Nephron (organoid): ENCODE data around the gene ASXL1.
A peak's percentile ranks its signal among the peaks of the same experiment; 100 is the strongest.

Experiments
- H3K27ac Mint-ChIP-seq, 3 experiments: 2 replicates each; pipeline ENCODE4 v1.8.0; 2020; ENCODE audit warnings: mixed read lengths in 3 of 3, mild to moderate bottlenecking in 2 of 3, moderate library complexity in 1 of 3
- H3K27me3 Mint-ChIP-seq: 2 replicates; pipeline ENCODE4 v1.8.0; 2021; ENCODE audit warnings: low read depth, mild to moderate bottlenecking, moderate library complexity, mixed read lengths
- H3K36me3 Mint-ChIP-seq: 2 replicates; pipeline ENCODE4 v1.8.0; 2020; ENCODE audit warnings: low read depth, mixed read lengths
- H3K4me1 Mint-ChIP-seq: 2 replicates; pipeline ENCODE4 v1.8.0; 2020; ENCODE audit warnings: mixed read lengths
- H3K4me3 Mint-ChIP-seq, 3 experiments: 2 replicates each; pipeline ENCODE4 v1.8.0; 2020; ENCODE audit warnings: mild to moderate bottlenecking in 3 of 3, mixed read lengths in 3 of 3, moderate library complexity in 2 of 3
- H3K9me3 Mint-ChIP-seq: 2 replicates; pipeline ENCODE4 v1.8.0; 2020; ENCODE audit warnings: mixed read lengths
- TF ChIP-seq, protein P1 (sequence below), 3 experiments: fragments of 200-600 bp; sonication (generic); IDR thresholded peaks; one replicate each; pipeline ENCODE4 v1.5.0; 2021; ENCODE audit warnings: antibody characterized with exemption in 3 of 3; ENCODE audit not compliant: unreplicated experiment in 3 of 3

Gene ASXL1

GRCh38 chr20:32476684-32477593 lies 118.8 kb downstream of the ASXL1 start:
- Mint-ChIP-seq H3K9me3 (no peaks in the 10 kb centered on the region), H3K36me3 (peaks cover 4% of the 10 kb centered on the region), H3K27ac (peak overlapping the region; percentile 93 to 98 (median 98)), H3K4me3 (peak overlapping the region; percentile 64 to 67 (median 66)), H3K27me3 (no peaks in the 10 kb centered on the region), H3K4me1 (peaks cover 80% of the 10 kb centered on the region)
- TF ChIP-seq, protein P1, sequence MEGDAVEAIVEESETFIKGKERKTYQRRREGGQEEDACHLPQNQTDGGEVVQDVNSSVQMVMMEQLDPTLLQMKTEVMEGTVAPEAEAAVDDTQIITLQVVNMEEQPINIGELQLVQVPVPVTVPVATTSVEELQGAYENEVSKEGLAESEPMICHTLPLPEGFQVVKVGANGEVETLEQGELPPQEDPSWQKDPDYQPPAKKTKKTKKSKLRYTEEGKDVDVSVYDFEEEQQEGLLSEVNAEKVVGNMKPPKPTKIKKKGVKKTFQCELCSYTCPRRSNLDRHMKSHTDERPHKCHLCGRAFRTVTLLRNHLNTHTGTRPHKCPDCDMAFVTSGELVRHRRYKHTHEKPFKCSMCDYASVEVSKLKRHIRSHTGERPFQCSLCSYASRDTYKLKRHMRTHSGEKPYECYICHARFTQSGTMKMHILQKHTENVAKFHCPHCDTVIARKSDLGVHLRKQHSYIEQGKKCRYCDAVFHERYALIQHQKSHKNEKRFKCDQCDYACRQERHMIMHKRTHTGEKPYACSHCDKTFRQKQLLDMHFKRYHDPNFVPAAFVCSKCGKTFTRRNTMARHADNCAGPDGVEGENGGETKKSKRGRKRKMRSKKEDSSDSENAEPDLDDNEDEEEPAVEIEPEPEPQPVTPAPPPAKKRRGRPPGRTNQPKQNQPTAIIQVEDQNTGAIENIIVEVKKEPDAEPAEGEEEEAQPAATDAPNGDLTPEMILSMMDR (IDR thresholded peaks at IDR 0.05; ENCODE audit: unreplicated experiment in 3 of 3), result no peak

DNA sequence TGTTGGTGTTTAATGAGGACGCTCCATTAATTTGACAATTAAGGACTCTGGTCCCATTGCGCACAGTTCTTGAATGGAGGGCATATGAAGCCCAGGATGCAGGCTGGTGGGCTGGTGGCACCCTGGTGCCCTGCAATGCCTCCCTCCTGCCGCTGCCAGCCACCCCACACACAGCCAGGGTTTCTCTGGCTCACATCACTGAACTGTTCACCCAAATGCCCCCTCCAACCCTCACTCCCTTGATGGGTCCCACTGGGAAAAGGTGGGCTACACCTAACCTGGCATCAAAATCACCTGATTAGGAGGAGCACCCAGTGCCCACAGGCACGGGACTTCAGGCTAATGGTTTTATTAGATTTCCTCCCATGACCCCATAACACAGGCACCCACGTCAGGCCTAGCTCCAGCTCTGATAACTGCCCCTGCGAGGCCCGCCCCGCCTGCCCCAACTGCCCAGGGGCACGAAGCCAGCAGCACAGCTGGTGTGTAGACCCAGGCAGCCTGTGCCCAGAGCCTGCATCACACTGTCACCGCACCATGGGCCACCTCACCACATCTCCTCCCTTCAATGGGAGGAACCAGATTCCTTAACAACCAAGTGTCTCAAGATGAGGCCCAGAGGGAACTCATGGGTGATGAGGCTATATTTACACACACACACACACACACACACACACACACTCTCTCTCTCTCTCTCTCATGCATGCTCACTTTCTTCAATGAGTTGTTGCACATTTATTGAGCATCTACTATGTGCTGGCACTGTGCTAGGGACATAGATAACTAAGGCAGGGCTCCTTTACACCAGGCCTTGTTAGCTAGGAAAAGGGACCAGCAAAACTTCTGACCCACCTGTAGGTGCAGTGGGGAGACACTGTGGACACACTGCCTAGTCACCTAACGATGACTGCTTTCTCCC lies 119.7 kb downstream of the ASXL1 start:
- Mint-ChIP-seq H3K4me3 (peak overlapping the region; percentile 42 to 66 (median 44)), H3K27me3 (no peaks in the 10 kb centered on the region), H3K36me3 (peaks cover 4% of the 10 kb centered on the region), H3K27ac (peak overlapping the region; percentile 93 to 98 (median 98)), H3K9me3 (no peaks in the 10 kb centered on the region), H3K4me1 (peaks cover 77% of the 10 kb centered on the region)
- TF ChIP-seq, protein P1 (IDR thresholded peaks at IDR 0.05; ENCODE audit: unreplicated experiment in 3 of 3), result no peak

- Mint-ChIP-seq H3K27ac (peak overlapping the region; percentile 93 to 98 (median 98)), H3K4me1 (peaks cover 75% of the 10 kb centered on the region), H3K9me3 (no peaks in the 10 kb centered on the region), H3K36me3 (peaks cover under 1% of the 10 kb centered on the region), H3K27me3 (no peaks in the 10 kb centered on the region), H3K4me3 (peak overlapping the region in 1 of 3 experiments; percentile 39)
- TF ChIP-seq, protein P1 (IDR thresholded peaks at IDR 0.05; ENCODE audit: unreplicated experiment in 3 of 3), result no peak
These were observed 120.4 kb downstream of the ASXL1 start for GRCh38 chr20:32478576-32478975.

- Mint-ChIP-seq H3K4me3 (peak overlapping the region in 2 of 3 experiments; percentile 28 to 38), H3K4me1 (peaks cover 71% of the 10 kb centered on the region), H3K27ac (peak overlapping the region; percentile 93 to 98 (median 98)), H3K9me3 (no peaks in the 10 kb centered on the region), H3K36me3 (no peaks in the 10 kb centered on the region), H3K27me3 (no peaks in the 10 kb centered on the region)
- TF ChIP-seq, protein P1 (IDR thresholded peaks at IDR 0.05; ENCODE audit: unreplicated experiment in 3 of 3), result no peak
These were observed 120.9 kb downstream of the ASXL1 start for GRCh38 chr20:32479012-32479411.

GRCh38 chr20:32479697-32480171 lies 121.6 kb downstream of the ASXL1 start:
- peak overlapping the region; percentile 93 to 98 (median 98) for H3K27ac Mint-ChIP-seq
- peaks cover 68% of the 10 kb centered on the region for H3K4me1 Mint-ChIP-seq
- peak overlapping the region; percentile 88 to 90 (median 89) for H3K4me3 Mint-ChIP-seq
- H3K27me3 Mint-ChIP-seq, result no peaks in the 10 kb centered on the region
- H3K36me3 Mint-ChIP-seq, result no peaks in the 10 kb centered on the region
- no peaks in the 10 kb centered on the region for H3K9me3 Mint-ChIP-seq
- TF ChIP-seq, protein P1 (IDR thresholded peaks at IDR 0.05; ENCODE audit: unreplicated experiment in 3 of 3), result no peak
